HS-5 (cell line): ENCODE results near the gene SGTA.

Experiments
- DNase-seq: peaks from one replicate; pipeline ENCODE4 v3.0.0-alpha.2; 2012; ENCODE audit warnings: low read depth

SGTA gene

DNA sequence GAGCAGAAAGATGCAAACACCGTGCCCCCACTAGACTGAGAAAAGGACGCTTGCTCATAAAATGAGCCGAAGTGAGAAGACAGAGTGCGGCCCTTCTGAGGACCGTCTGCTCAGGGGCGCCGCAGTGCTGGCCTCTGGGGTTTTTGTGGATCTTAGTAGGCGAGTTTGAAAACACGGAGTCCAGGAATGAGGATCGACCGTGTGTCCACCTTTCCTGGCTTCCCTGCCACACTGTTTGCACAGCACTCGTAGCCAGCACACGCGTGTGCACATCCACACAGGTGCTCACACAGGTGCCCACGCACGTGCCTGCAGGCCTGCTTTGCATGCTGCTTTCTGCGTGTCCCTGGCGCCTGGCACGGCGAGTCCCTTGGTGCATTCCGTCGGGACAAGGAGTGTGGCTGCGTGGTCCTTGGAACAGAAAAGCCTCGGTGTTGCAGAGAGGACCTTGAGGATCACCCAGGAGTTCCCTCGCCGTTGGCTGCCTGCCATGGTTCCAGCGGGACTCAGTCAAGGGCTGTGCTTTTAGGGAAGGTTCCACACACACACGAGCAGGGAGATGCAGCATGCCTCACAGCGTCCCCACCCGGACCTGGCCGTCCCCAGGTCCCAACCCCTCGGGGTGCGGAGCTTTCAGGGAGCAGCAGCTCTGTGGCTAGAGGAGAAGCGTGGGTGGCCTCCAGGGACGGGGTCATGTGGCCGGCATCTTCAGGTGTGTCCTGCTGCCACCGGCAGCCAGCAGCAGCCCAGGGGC is 26.5 kb upstream of the SGTA start:
- no peak for DNase-seq

- no peak for DNase-seq
These were observed 25.3 kb upstream of the SGTA start for GRCh38 chr19:2808129-2808941.

GRCh38 chr19:2807379-2808128 is 24.5 kb upstream of the SGTA start:
- DNase-seq, result no peak

GRCh38 chr19:2806736-2807378 is 23.8 kb upstream of the SGTA start:
- no peak for DNase-seq

DNA sequence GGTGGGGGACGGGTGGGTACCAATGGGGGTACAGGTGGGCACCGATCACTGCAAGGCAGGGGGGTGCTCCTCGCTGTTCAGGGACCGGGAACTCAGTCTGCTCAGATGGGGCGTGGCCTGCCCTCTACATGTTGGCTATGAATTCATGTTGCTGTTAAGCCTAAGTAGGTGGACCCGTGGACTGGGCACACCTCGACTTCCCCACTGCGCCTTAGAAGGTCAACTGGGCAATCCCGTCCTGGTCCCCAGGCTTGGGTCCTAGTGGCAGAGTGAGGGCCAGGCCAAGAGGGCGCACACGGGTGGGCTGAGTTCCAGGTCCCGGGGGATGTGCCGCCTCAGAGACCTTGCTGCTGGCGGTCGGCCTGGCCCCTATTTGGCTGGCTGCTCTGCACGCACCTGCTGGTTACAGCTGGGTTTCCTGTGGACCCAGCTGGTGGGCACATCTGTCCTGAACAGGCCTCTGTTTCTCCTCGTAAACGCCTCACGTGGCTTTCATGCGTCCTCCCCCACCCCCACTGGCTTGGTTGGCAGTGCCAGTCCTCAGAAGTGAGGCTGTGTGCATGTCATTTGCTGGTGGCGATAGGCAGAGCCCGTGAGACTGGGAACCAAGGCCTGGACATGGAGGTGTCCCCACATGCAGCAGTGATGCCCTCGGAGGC is 23.0 kb upstream of the SGTA start:
- no peak for DNase-seq

GRCh38 chr19:2805261-2805900 is 22.3 kb upstream of the SGTA start:
- DNase-seq, result no peak

DNA sequence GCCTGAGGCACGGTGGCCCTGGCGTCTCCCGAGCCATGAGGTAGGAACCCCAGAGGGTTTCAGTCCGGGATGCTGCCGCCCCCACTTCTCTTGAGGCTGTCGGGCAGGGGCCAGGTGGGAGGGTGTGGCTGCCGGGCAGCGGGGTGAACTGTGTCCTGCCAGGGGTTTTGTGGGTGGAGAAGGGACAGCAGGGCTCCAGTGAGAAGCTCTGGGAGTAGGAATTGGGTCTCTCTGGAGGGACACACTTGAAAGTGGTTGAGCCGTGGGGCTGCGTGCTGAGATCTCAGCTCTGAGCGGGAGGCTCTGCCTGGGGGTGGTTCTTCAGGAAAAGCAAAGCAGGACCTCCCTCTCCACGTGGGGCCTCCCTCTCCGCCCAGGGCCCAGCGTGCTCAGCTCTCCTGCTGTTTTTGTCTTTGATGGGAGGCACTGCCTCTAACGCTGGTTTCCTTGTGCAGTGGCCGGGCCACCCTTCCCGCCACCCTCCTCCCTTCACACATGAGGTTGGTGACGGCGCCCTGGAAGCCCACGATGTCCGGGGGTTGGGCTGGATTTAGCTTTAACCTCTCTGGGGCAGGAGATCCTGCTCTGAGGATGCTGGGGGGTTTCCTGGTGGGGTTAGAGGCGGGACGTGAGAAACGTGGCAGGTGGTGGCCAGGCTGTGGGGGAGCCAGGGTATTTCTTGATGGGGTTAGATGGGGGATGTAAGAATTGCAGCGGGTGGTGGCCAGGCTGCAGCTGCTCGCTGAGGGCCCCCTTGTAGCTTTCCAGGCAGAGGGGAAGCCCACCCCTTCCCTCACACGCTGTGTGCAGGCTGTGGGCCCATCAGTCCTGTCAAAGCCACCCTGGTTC is 21.3 kb upstream of the SGTA start:
- no peak for DNase-seq

GRCh38 chr19:2803486-2804155 is 20.5 kb upstream of the SGTA start:
- DNase-seq, result no peak

DNA sequence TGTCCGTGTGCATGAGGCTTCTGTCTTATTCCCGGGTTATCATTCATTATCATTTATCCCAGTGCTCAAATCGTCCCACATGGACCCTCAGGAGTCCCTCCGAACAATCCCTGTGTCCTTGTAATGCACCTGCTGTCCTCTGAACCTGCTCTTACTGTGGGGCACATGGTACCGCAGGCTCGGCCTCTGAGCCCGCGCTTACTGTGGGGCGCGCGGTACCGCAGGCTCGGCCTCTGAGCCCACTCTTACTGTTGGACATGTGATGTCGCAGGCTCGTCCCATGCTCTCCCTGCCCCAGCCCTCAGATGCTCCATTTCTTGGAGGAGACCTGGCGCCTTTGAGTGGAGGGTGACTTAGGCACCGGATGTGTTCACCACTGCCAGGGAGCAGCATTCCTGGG is 19.8 kb upstream of the SGTA start:
- no peak for DNase-seq

GRCh38 chr19:2800506-2800905 is 17.4 kb upstream of the SGTA start:
- no peak for DNase-seq

DNA sequence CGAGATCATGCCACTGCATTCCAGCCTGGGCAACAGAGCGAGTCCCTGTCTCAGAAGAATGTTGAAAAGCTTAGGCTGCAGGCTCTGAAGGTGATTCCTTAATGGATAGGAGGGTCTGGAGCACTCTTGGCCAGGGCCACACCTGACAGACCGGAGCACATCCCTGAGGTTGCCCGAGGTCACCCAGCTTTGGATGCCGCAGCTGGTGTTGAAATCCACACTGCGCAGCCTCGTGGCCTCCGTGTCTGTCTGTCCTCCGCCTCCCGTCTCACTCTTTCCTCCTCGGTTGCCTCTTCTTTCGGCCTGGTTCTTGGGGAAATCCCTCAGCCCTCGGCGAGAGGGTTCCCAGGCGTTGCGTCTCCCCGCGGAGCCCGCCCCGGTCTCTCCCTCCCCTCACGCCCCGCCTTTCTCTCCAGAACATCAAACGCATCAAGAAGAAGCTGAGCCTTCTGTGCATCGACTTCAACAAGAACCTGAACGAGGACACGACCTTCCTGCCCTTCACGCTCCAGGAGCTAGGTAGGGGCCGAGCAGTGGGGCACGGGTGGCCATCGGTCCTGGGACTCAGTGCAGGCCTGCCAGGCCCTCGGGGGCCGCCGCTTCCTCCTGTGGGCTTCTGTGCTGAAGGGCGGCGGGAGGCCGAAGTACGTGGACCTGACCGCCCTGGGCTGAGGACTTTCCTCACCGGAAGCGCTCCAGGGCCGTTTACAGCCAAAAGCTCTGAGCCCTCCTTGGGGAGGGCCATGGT is 16.4 kb upstream of the SGTA start:
- DNase-seq, result no peak

- no peak for DNase-seq
These were observed 15.7 kb upstream of the SGTA start for GRCh38 chr19:2798733-2799132.

- DNase-seq, result no peak
These were observed 15.1 kb upstream of the SGTA start for GRCh38 chr19:2798158-2798685.

DNA sequence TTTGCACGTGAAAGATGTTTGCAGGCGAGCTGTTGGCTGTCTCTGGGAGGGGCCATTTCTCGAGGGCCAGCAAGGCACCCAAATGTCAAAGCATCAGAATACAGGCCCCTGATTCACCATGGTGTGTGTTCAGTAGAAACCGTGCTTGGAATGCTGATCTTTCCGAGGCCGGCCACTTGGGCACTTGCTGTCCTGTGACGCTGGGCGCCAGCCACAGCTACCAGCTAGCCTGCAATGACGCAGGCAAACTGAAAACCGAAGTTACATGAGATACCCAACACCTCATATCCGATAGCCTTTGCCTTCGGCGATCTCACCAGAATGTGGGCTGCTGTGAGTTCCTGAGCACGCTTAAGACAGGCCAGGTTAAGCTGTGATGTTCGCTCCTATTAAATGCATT is 14.2 kb upstream of the SGTA start:
- DNase-seq, result no peak

DNA sequence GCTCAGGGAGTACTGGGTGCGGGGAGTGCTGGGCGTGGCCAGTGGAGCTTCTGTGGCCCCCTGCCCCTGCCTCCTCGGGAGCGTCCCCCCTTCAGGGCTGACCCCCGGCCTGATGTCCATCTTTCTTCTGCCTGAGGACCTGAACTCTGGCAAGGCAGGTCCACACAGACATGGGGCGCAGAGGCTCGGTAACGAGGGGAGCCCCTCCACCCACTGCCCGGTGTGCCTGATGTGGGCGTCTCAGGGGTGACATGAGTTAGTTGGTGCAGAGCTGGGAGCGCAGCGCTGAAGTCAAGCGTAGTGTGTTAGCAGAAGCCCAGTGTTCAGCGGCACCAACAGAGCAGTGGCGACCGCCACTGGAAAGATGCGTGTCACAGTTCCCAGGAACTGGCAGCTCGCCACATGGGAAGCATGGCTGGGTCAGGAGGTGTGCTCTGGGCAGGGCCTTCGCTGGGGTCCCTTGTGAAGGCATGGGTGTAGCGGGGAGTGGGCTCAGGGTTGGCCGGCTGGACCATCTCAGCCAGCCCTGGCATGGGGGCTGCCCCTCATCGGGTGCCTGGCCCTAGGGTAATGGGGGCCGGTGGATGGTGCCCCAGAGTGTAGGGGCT is 13.7 kb upstream of the SGTA start:
- no peak for DNase-seq

DNA sequence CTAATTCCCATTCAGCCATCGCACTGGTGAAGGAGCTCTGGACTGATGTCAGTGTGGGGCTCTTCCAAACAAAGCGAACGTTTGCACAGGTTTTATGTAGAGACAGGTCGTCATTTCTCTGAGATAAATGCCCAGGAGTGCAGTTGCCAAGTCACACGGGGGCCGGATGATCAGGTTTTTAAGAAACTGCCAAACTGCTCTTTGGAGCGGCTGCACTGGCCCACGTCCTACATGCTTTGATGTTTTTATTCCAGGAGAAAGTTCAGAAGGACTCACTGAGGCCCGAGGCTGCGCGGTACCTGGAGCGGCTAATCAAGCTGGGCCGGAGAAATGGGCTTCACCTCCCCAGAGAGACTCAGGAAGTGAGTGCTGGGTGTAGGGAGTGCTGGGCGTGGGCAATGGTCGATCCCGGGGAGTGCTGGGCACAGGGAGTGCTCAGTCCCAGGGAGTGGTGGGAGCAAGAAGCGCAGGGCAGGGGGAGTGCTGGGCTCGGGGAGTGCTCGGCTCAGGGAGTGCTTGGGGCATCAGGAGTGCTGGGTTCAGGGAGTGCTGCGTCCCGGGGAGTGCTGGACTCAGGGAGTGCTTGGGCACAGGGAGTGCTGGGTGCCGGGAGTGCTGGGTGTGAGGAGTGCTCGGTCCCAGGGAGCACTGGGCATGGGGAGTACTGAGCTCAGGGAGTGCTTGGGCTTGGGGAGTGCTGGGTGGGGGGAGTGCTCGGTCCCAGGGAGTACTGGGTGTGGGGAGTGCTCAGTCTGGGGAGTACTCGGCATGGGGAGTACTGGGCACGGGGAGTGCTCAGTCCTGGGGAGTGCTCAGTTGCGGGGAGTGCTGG is 13.0 kb upstream of the SGTA start:
- no peak for DNase-seq

- no peak for DNase-seq
These were observed 10.5 kb upstream of the SGTA start for GRCh38 chr19:2793577-2793976.
